ENCODE results near the gene RAD21L1. TPM values are rescaled to one million over a fixed set of nuclear protein-coding genes. Genes with fewer than 3 reads are reported as not detected.

The RAD21L1 gene
- total RNA-seq, 4 donors from 2014 or later: not detected

GRCh38 chr20:1269850-1270249, 44.0 kb downstream of the RAD21L1 start:
- DNase-seq (ENCODE audit: low spot score) (no peak), ATAC-seq (ENCODE audit: low FRiP score) (no peak)
- no peak for TF ChIP-seq CTCF (IDR thresholded peaks at IDR 0.05)

- no peak for ATAC-seq (ENCODE audit: low FRiP score)
- TF ChIP-seq CTCF (IDR thresholded peaks at IDR 0.05): no peak
- DNase-seq (ENCODE audit: low spot score): no peak
Measured at GRCh38 chr20:1272368-1273100, 46.7 kb downstream of the RAD21L1 start.

- ATAC-seq (ENCODE audit: low FRiP score): no peak
- DNase-seq (ENCODE audit: low spot score): no peak
- no peak for TF ChIP-seq CTCF (IDR thresholded peaks at IDR 0.05)
Measured at GRCh38 chr20:1273366-1273765, 47.5 kb downstream of the RAD21L1 start.

- ATAC-seq (ENCODE audit: low FRiP score) (no peak), DNase-seq (ENCODE audit: low spot score) (no peak)
- TF ChIP-seq CTCF (IDR thresholded peaks at IDR 0.05): no peak
Measured at GRCh38 chr20:1274485-1275311, 48.9 kb downstream of the RAD21L1 start.

GRCh38 chr20:1275919-1276318, 50.1 kb downstream of the RAD21L1 start:
- ATAC-seq (ENCODE audit: low FRiP score) (no peak), DNase-seq (ENCODE audit: low spot score) (no peak)
- no peak for TF ChIP-seq CTCF (IDR thresholded peaks at IDR 0.05)

- DNase-seq (ENCODE audit: low spot score) (no peak), ATAC-seq (ENCODE audit: low FRiP score) (no peak)
- no peak for TF ChIP-seq CTCF (IDR thresholded peaks at IDR 0.05)
Measured at GRCh38 chr20:1277529-1278322, 51.9 kb downstream of the RAD21L1 start.

Measured in omental fat pad (tissue), 4 donors.